NCI-H2196 treated with DMSO at 0.1 percent for 48 hours (cell line): Measurements from ENCODE around the gene CPE.
"Not testable (repeated sequence)": the region's sequence is repeated elsewhere in the genome, so short reads cannot be mapped to it uniquely, and the experiment has no call there.

Experiments
- DNase-seq: peaks from one replicate; lab custom pipeline; 2025; ENCODE audit not compliant: unreplicated experiment; lab: John Stamatoyannopoulos, UW

The CPE gene

DNA sequence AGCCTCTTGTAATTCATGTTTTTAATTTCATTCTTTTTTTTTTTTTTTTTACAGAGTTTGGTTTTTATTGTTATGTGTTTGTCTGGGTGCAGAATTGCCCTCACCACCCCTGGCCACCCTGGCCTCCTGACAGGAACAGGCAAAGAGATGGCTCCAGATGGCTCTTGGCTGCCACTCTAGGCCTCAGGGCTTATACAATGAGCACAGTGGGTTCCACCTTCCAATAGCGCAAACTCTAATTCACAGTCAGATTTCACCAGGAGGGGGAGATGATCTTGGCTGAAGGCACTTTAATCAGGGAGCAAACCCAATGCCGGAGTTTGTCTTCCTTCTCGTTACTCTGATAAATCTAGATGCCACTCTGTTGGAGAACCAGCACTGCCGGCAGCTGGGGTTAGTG lies 24.8 kb downstream of the CPE start:
- no peak for DNase-seq

GRCh38 chr4:165404080-165404479 lies 25.3 kb downstream of the CPE start:
- no peak for DNase-seq

- DNase-seq = no peak
Observed at GRCh38 chr4:165404696-165405095, 25.9 kb downstream of the CPE start.

DNA sequence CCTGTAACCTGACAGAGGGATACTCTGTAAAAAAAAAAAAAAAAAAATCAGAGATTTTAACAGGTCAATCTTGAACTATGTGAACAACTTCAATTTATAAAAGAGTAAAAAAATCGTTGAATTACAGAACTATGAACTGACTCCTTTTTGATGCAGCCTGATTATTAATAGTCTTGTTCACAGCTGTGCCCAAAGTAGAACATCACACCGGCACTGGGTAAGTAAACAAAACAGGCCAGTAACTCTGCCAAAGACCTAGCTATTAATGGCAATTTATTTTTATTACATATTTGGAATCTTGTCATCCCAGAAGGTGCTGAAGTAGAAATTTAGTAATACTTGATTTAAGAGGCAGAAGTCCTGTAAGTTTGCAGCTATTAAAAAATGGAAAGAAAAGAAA lies 31.4 kb downstream of the CPE start:
- DNase-seq = no peak

DNA sequence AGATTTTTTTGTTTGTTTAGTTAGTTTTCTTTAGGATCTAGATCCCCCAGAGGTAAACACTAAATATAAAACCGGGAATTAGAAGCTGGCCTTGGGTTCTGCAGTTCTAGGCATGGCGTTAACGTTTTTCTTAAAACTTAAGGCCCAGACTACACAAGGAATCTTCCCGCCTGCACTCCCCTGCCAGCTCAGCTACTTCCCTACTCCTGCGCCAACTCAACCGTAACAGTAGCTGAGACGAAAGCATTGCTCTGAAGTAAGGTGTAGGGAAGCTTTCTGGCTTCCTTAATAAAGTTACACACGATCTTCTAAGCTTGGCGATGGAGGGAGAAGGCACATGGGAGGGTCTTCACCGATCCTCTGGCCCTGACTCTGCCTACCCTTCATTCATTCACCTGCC lies 37.1 kb downstream of the CPE start:
- DNase-seq = no peak

GRCh38 chr4:165418073-165418472 lies 39.3 kb downstream of the CPE start:
- DNase-seq = no peak

GRCh38 chr4:165425629-165426028 lies 46.8 kb downstream of the CPE start:
- no peak for DNase-seq

DNA sequence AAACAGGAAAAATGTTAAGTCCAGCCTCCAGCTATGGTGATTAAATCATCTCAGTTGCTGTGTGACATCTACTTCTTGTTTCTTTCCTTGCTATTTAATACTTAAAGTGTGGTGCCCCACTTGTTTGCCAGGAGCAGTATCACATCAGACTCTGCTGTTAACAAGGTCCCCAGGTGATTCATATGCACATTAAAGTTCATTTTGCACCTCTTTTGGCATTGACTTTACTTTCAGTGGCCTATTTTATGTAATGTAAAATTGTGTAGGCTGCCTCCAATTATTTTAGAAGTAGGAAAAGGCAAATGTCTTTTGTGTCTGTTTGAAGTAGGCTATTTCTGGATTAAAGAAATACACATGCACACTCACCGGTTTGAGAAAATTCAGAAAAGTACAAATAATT lies 47.5 kb downstream of the CPE start:
- no peak for DNase-seq

GRCh38 chr4:165426823-165427222 lies 48.0 kb downstream of the CPE start:
- DNase-seq = no peak

GRCh38 chr4:165428957-165429356 lies 50.1 kb downstream of the CPE start:
- no peak for DNase-seq

- no peak for DNase-seq
Observed at GRCh38 chr4:165433529-165433928, 54.7 kb downstream of the CPE start.

DNA sequence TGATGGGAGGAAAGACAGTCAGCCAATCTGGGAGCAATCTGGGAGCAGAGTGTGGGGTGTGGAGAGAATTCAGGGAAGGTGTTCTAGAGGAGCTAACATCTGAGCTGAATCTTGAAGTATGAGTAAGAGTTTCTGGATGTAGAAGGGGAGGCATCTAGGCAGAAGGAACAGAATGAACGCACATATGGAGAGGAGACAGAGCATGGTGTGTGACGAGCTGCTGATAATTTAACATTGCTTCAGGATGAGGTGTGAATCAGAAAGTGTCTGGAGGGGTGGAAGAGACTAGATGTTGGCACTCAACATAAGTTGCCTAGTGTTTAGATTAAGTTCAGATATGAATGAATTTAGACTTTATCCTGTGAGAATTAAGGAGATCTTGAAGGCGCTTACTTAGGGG lies 58.9 kb downstream of the CPE start:
- DNase-seq = no peak

GRCh38 chr4:165439344-165439743 lies 60.5 kb downstream of the CPE start:
- no peak for DNase-seq

DNA sequence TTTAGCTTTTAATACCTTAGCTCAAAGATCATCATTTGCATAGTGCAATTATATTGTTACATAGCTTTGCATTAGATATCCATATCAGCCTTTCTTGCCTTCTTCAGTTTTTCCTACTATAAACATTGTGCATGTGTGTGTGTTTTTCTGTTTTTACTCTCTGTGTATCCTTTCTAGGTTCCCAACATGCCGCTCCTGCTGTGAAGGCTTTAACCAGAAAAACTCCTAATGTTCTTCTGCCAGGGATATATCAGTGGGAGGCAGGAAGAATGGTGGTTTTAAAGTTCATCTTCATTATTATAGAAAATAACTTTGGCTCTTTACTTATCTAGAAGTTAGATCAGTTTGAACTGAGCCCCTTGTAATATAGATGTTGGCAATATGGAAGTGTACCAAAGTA lies 61.2 kb downstream of the CPE start:
- DNase-seq = no peak

- DNase-seq = no peak
Observed at GRCh38 chr4:165440415-165441158, 61.8 kb downstream of the CPE start.

DNA sequence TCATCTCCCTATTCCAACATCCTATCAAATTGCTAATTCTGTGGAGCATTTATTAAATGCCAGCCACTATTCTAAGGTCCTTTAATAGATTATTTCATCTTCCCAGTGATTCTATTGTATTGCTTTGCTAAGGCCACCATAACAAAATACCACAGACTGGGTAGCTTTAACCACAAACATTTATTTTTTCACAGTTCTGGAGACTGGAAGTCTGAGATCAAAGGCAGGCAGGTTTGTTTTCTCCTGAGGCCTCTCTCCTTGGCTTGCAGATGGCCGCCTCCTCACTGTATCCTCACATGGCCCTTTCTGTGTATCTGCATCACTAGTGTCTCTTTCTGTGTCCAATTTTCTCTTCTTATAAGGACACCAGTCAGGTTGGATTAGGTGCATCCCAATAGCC lies 64.5 kb downstream of the CPE start:
- no peak for DNase-seq

DNA sequence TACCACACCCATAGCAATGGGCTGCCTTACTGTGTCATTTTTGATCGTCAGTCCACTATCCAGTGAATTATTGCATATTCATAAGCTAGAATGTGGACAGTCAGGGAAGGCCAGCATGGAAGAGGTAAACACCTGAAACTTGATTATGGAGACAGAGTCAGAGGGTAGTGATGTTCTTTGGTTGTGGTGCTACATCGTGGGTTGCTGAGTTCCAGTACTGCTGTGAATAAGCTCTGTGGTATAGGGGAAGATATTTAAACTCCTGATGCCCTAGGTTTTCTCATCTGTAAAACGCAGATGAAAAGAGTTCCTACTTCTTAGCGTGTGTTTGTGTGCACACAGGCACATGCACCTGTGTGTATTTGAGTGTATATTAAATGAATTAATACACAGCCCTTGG lies 69.9 kb downstream of the CPE start:
- DNase-seq = no peak

DNA sequence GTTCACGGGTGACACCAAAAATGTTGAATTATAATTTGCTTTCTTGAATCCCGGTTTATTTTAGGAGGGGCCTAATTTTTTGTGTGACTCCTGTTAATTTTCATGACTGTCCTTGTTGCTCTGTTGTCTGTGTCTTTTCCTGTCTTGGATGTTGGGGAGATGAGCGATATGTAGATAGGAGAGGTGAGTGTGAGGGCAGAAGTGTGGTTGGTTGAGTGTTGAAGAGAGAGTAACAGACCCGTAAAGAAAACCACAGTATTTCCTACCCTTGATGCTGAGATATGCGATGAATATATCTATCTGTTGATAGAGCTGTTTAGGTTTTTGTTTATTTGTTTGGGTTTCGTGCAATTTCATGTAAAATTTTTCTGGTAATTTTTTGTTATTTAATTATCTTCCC lies 70.5 kb downstream of the CPE start:
- no peak for DNase-seq

DNA sequence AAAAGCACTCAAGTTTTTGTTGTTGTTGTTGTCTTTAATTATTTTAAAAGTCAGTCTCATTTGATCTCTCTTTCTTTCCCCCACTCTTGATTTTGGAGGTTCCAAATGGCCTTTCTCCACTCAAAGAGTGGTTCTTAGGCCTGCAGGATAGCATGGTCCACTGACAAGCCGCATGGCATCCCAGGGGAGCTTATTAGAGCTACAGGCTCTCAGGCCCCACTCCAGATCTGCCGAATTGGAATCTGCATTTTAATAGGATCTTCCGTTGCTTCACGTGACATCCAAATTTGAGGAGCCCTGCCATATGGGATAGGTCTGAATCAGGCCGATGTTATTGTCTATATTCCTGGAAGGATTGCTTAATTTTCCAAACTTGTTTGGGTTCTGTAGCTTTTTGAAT lies 72.1 kb downstream of the CPE start:
- no peak for DNase-seq

DNA sequence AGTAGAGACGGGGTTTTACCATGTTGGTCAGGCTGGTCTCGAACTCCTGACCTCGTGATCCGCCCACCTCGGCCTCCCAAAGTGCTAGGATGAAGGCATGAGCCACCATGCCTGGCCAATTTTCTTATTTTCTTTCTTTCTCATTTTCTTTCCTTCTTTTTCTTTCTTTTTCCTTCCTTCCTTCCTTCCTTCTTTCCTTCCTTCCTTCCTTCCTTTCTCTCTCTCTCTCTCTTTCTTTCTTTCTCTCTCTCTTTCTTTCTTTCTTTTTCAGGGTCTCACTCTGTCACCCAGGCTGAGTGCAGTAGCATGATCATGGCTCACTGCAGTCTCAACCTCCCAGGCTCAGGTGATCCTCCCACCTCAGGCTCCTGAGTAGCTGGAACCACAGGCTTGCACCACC lies 74.3 kb downstream of the CPE start:
- DNase-seq = not testable (repeated sequence)

- no peak for DNase-seq
Observed at GRCh38 chr4:165454426-165454825, 75.6 kb downstream of the CPE start.

DNA sequence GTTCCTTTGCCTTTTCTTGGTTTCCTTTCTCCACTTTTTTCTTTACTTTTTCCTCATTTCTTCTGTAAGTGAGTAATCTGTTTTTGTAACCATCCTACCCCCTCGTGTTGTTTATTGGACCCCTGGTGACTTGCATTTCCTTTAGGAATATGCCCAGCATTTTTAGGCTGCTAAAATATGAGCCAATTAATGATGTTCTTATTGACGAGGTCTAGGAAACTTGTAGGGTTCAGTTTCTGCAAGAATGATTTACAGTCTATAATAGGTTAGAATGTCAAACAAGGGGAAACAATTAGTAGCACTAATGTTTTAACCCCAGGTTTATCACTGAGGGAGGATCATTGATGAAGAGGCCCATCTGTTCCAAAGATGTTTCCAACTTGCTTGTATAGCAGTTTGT lies 79.0 kb downstream of the CPE start:
- no peak for DNase-seq

GRCh38 chr4:165458471-165458870 lies 79.7 kb downstream of the CPE start:
- DNase-seq = no peak
